Testis (tissue), 2 donors: ENCODE measurements around the gene CEMIP.

Experiments
- POLR2A ChIP-seq: fragments of 450-650 bp; IDR thresholded peaks from one replicate; pipeline ENCODE4 v1.6.1; 2017; ENCODE audit warnings: antibody characterized with exemption, mild to moderate bottlenecking, moderate library complexity
- TF ChIP-seq, protein P1 (sequence below), 3 experiments: fragments of 450-650 bp in 2 of 3; fragments of 200-600 bp in 1 of 3; sonication (generic) in 1 of 3; IDR thresholded peaks; one replicate each; pipeline ENCODE4 v1.5.1; 2016 to 2019; ENCODE audit warnings: antibody characterized with exemption in 3 of 3, mild to moderate bottlenecking in 2 of 3, moderate library complexity in 1 of 3

DNA sequence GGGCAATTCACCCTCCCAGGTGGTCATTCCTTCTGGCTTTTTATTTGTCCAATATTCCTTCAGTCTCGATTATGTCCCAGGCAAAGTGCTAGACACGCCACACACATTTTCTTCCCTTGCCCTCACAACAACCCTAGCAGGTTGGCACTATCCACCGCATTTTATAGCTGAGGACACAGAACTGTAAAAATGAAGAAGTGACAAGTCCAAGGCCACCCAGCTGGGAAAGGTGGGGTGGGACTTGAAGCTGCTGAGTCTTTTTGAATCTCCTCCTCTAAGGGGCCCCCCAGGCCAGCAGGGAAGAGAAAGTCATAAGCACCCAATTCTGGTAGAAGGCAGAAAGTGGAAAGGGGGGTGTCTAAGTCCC is 60.6 kb downstream of the CEMIP start:
- no peak for TF ChIP-seq POLR2A
- TF ChIP-seq, protein P1, sequence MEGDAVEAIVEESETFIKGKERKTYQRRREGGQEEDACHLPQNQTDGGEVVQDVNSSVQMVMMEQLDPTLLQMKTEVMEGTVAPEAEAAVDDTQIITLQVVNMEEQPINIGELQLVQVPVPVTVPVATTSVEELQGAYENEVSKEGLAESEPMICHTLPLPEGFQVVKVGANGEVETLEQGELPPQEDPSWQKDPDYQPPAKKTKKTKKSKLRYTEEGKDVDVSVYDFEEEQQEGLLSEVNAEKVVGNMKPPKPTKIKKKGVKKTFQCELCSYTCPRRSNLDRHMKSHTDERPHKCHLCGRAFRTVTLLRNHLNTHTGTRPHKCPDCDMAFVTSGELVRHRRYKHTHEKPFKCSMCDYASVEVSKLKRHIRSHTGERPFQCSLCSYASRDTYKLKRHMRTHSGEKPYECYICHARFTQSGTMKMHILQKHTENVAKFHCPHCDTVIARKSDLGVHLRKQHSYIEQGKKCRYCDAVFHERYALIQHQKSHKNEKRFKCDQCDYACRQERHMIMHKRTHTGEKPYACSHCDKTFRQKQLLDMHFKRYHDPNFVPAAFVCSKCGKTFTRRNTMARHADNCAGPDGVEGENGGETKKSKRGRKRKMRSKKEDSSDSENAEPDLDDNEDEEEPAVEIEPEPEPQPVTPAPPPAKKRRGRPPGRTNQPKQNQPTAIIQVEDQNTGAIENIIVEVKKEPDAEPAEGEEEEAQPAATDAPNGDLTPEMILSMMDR (IDR thresholded peaks at IDR 0.05), result no peak
